Trophoblast cell (in vitro differentiated cells and primary cell): ENCODE results near the gene DHDDS.

Source experiments
- DNase-seq, 2 donors: peaks; one replicate each; pipeline ENCODE4 v3.0.0-alpha.2; 2016
- H2AFZ ChIP-seq: 2 replicates; pipeline ENCODE4 v1.6.1; 2013; ENCODE audit warnings: low read length, moderate library complexity, mild to moderate bottlenecking; ENCODE audit not compliant: insufficient read depth, poor library complexity
- H2AK5ac ChIP-seq: 2 replicates; pipeline ENCODE4 v1.6.1; 2013; ENCODE audit warnings: mild to moderate bottlenecking, low read length
- H2BK120ac ChIP-seq: 2 replicates; pipeline ENCODE4 v1.6.1; 2013; ENCODE audit warnings: low read length, mild to moderate bottlenecking, moderate library complexity; ENCODE audit not compliant: insufficient read depth, poor library complexity
- H2BK12ac ChIP-seq: 2 replicates; pipeline ENCODE4 v1.6.1; 2013; ENCODE audit warnings: mild to moderate bottlenecking, low read length, moderate library complexity
- H2BK5ac ChIP-seq: 2 replicates; pipeline ENCODE4 v1.6.1; 2013; ENCODE audit warnings: low read length, low read depth, moderate library complexity, mild to moderate bottlenecking; ENCODE audit not compliant: poor library complexity
- H3K14ac ChIP-seq: 2 replicates; pipeline ENCODE4 v1.6.1; 2013; ENCODE audit warnings: mild to moderate bottlenecking, low read length
- H3K18ac ChIP-seq: 2 replicates; pipeline ENCODE4 v1.6.1; 2013; ENCODE audit warnings: mild to moderate bottlenecking, low read length
- H3K23ac ChIP-seq: 2 replicates; pipeline ENCODE4 v1.6.1; 2013; ENCODE audit warnings: low read length
- H3K27ac ChIP-seq: 2 replicates; pipeline ENCODE4 v1.5.1; 2013; ENCODE audit warnings: low read depth, mild to moderate bottlenecking, inconsistent platforms, low read length, moderate library complexity
- H3K27me3 ChIP-seq: 2 replicates; pipeline ENCODE4 v1.6.1; 2013; ENCODE audit warnings: inconsistent platforms, mild to moderate bottlenecking, low read length, moderate library complexity; ENCODE audit not compliant: insufficient read depth
- H3K36me3 ChIP-seq, 2 experiments: 1 replicate in 1 of 2; 2 replicates in 1 of 2; pipeline ENCODE4 v1.6.1; 2013; ENCODE audit warnings: low read length in 2 of 2, mild to moderate bottlenecking in 2 of 2, moderate library complexity in 1 of 2; ENCODE audit not compliant: insufficient read depth in 2 of 2, control insufficient read depth in 1 of 2
- H3K4ac ChIP-seq: 2 replicates; pipeline ENCODE4 v1.6.1; 2013; ENCODE audit warnings: low read depth, mild to moderate bottlenecking, low read length, moderate library complexity
- H3K4me1 ChIP-seq, 2 experiments: 1 replicate in 1 of 2; 2 replicates in 1 of 2; pipeline ENCODE4 v1.6.1; 2013; ENCODE audit warnings: low read length in 2 of 2, mild to moderate bottlenecking in 2 of 2, moderate library complexity in 1 of 2; ENCODE audit not compliant: insufficient read depth in 2 of 2, control insufficient read depth in 1 of 2
- H3K4me2 ChIP-seq: 2 replicates; pipeline ENCODE4 v1.6.1; 2013; ENCODE audit warnings: inconsistent platforms, mild to moderate bottlenecking, low read length, moderate library complexity
- H3K4me3 ChIP-seq: 2 replicates; pipeline ENCODE4 v1.5.1; 2013; ENCODE audit warnings: mild to moderate bottlenecking, low read depth, low read length, inconsistent platforms
- H3K79me1 ChIP-seq: one replicate; pipeline ENCODE4 v1.6.1; 2013; ENCODE audit warnings: low read length
- H3K79me2 ChIP-seq: 2 replicates; pipeline ENCODE4 v1.6.1; 2013; ENCODE audit warnings: low read length, mild to moderate bottlenecking; ENCODE audit not compliant: control insufficient read depth, insufficient read depth, poor library complexity
- H3K9ac ChIP-seq: 2 replicates; pipeline ENCODE4 v1.6.1; 2013; ENCODE audit warnings: mild to moderate bottlenecking, low read length
- H3K9me3 ChIP-seq: 2 replicates; pipeline ENCODE4 v1.6.1; 2013; ENCODE audit warnings: low read depth, mild to moderate bottlenecking, control low read depth, inconsistent platforms, low read length; ENCODE audit not compliant: insufficient read depth
- H4K12ac ChIP-seq: 2 replicates; pipeline ENCODE4 v1.6.1; 2013; ENCODE audit warnings: low read depth, mild to moderate bottlenecking, low read length, moderate library complexity
- H4K8ac ChIP-seq: 2 replicates; pipeline ENCODE4 v1.6.1; 2013; ENCODE audit warnings: low read depth, mild to moderate bottlenecking, low read length, moderate library complexity
- H4K91ac ChIP-seq: one replicate; pipeline ENCODE4 v1.6.1; 2013; ENCODE audit warnings: low read depth, mild to moderate bottlenecking, low read length, moderate library complexity
- WGBS: extraction: QIAGEN DNeasy Blood & Tissue Kit; methylation state at CpG from one replicate; pipeline ENCODE4 v1.1.7; 2013; ENCODE audit warnings: missing lambda C conversion rate; ENCODE audit not compliant: insufficient read length, insufficient coverage; ENCODE audit errors: extremely low coverage; 5-methylcytosine and 5-hydroxymethylcytosine counted together

Gene DHDDS

GRCh38 chr1:26405281-26405915, 26.7 kb upstream of the DHDDS start:
- no peak overlapping the region for H2AFZ ChIP-seq
- no peak overlapping the region for H2BK120ac ChIP-seq
- no peak overlapping the region for H4K91ac ChIP-seq
- H3K79me1 ChIP-seq = peaks cover 11% of the 10 kb centered on the region
- H2AK5ac ChIP-seq = no peak overlapping the region
- peak; percentile 78 to 89 for DNase-seq
- no peak overlapping the region for H3K4ac ChIP-seq
- H3K18ac ChIP-seq = no peak overlapping the region
- no peak overlapping the region for H3K14ac ChIP-seq
- H3K23ac ChIP-seq = no peak overlapping the region
- H3K4me3 ChIP-seq = no peak overlapping the region
- no peak overlapping the region for H2BK12ac ChIP-seq
- H3K79me2 ChIP-seq = peaks cover 4% of the 10 kb centered on the region
- no peaks in the 10 kb centered on the region for H3K27me3 ChIP-seq
- H3K4me1 ChIP-seq = peaks cover 8 to 15% of the 10 kb centered on the region in 2 experiments
- no CpG with 5 or more reads among the region's 7 CpGs for WGBS
- no peak overlapping the region for H3K4me2 ChIP-seq
- H2BK5ac ChIP-seq = no peak overlapping the region
- no peak overlapping the region for H3K27ac ChIP-seq
- no peaks in the 10 kb centered on the region for H3K36me3 ChIP-seq
- H4K8ac ChIP-seq = no peak overlapping the region
- H4K12ac ChIP-seq = no peak overlapping the region
- no peaks in the 10 kb centered on the region for H3K9me3 ChIP-seq
- H3K9ac ChIP-seq = no peak overlapping the region

- Histone ChIP-seq H3K79me2 (peaks cover 30% of the 10 kb centered on the region), H2AFZ (no peak overlapping the region), H3K79me1 (peaks cover 32% of the 10 kb centered on the region), H4K8ac (no peak overlapping the region), H3K18ac (no peak overlapping the region), H3K9ac (no peak overlapping the region), H3K27me3 (no peaks in the 10 kb centered on the region), H3K9me3 (no peaks in the 10 kb centered on the region), H4K12ac (no peak overlapping the region), H2BK12ac (no peak overlapping the region), H3K27ac (no peak overlapping the region), H3K4me2 (peak overlapping the region; percentile 49), H4K91ac (no peak overlapping the region), H3K4me3 (no peak overlapping the region), H2BK5ac (no peak overlapping the region), H3K4me1 (peaks cover 27 to 34% of the 10 kb centered on the region in 2 experiments), H2BK120ac (no peak overlapping the region), H2AK5ac (no peak overlapping the region), H3K4ac (no peak overlapping the region), H3K14ac (no peak overlapping the region), H3K36me3 (peaks cover 0 to 2% of the 10 kb centered on the region in 2 experiments), H3K23ac (no peak overlapping the region)
- no CpG with 5 or more reads among the region's 12 CpGs for WGBS
- DNase-seq = peak; percentile 51 to 86
These were observed 23.5 kb upstream of the DHDDS start for GRCh38 chr1:26408604-26409003.

- peak overlapping the region; percentile 0 for H3K9ac ChIP-seq
- peak overlapping the region; percentile 11 for H2AFZ ChIP-seq
- H3K14ac ChIP-seq = peak overlapping the region; percentile 78
- H3K4ac ChIP-seq = peak overlapping the region; percentile 82
- no peak overlapping the region for H3K4me3 ChIP-seq
- peak overlapping the region; percentile 94 for H4K91ac ChIP-seq
- peak overlapping the region; percentile 58 for H4K8ac ChIP-seq
- H4K12ac ChIP-seq = peak overlapping the region; percentile 25
- no peaks in the 10 kb centered on the region for H3K27me3 ChIP-seq
- no peak for DNase-seq
- H2BK120ac ChIP-seq = peak overlapping the region; percentile 84
- H3K36me3 ChIP-seq = peaks cover 0 to 2% of the 10 kb centered on the region in 2 experiments
- peak overlapping the region; percentile 86 for H2BK5ac ChIP-seq
- WGBS = no CpG with 5 or more reads among the region's 16 CpGs
- H2BK12ac ChIP-seq = peak overlapping the region; percentile 84
- peaks cover 32% of the 10 kb centered on the region for H3K79me1 ChIP-seq
- H3K79me2 ChIP-seq = peaks cover 30% of the 10 kb centered on the region
- peaks cover 27 to 31% of the 10 kb centered on the region in 2 experiments for H3K4me1 ChIP-seq
- peak overlapping the region; percentile 49 for H3K4me2 ChIP-seq
- H3K9me3 ChIP-seq = no peaks in the 10 kb centered on the region
- no peak overlapping the region for H3K23ac ChIP-seq
- peak overlapping the region; percentile 56 for H3K18ac ChIP-seq
- peak overlapping the region; percentile 77 for H2AK5ac ChIP-seq
- H3K27ac ChIP-seq = peak overlapping the region; percentile 90
These were observed 22.8 kb upstream of the DHDDS start for GRCh38 chr1:26409191-26409807.

GRCh38 chr1:26410706-26411623, 21.2 kb upstream of the DHDDS start, which contains the start of gene LIN28A:
LIN28A (plus strand) TSS chr1:26410817; CDS start chr1:26410892, 75 bp downstream.
- DNase-seq = no peak
- Histone ChIP-seq H3K18ac (peak within 1 kb of the TSS; percentile 98), H2BK120ac (peak within 1 kb of the TSS; percentile 98)

More at GRCh38 chr1:26410706-26411623, 21.2 kb upstream of the DHDDS start, which contains the start of gene LIN28A:
- Histone ChIP-seq H4K91ac (peak within 1 kb of the TSS; percentile 98), H3K23ac (no peak within 1 kb of the TSS), H3K9me3 (no peaks in the 10 kb centered on the region), H3K4me3 (peak within 1 kb of the TSS; percentile 73), H3K4me1 (peaks cover 27 to 31% of the 10 kb centered on the region in 2 experiments), H2AFZ (peak within 1 kb of the TSS; percentile 80), H4K8ac (peak within 1 kb of the TSS; percentile 92), H2BK12ac (peak within 1 kb of the TSS; percentile 94), H3K14ac (peak within 1 kb of the TSS; percentile 96), H3K27ac (peak within 1 kb of the TSS; percentile 90), H3K9ac (peak within 1 kb of the TSS; percentile 20), H3K27me3 (no peaks in the 10 kb centered on the region), H2BK5ac (peak within 1 kb of the TSS; percentile 96), H2AK5ac (peak within 1 kb of the TSS; percentile 77), H3K4ac (peak within 1 kb of the TSS; percentile 98), H4K12ac (peak within 1 kb of the TSS; percentile 85), H3K79me2 (peaks cover 30% of the 10 kb centered on the region), H3K79me1 (peaks cover 32% of the 10 kb centered on the region), H3K36me3 (peaks cover 0 to 2% of the 10 kb centered on the region in 2 experiments), H3K4me2 (peak within 1 kb of the TSS; percentile 94)
- no CpG with 5 or more reads among the region's 70 CpGs for WGBS
